Uterus (tissue), 2 donors: ENCODE results near the gene ERFL.

Experiments
- POLR2A ChIP-seq, 2 donors: fragments of 450-650 bp; IDR thresholded peaks; one replicate each; pipeline ENCODE4 v1.6.1; 2016; ENCODE audit warnings: antibody characterized with exemption in 2 of 2, mild to moderate bottlenecking in 1 of 2, moderate library complexity in 1 of 2
- TF ChIP-seq, protein P1 (sequence below), 4 experiments: fragments of 200-600 bp in 2 of 4; fragments of 450-650 bp in 2 of 4; sonication (generic) in 2 of 4; IDR thresholded peaks; one replicate each; pipeline ENCODE4 v1.5.1; 2016 to 2019; ENCODE audit warnings: antibody characterized with exemption in 4 of 4, mild to moderate bottlenecking in 2 of 4, moderate library complexity in 1 of 4

DNA sequence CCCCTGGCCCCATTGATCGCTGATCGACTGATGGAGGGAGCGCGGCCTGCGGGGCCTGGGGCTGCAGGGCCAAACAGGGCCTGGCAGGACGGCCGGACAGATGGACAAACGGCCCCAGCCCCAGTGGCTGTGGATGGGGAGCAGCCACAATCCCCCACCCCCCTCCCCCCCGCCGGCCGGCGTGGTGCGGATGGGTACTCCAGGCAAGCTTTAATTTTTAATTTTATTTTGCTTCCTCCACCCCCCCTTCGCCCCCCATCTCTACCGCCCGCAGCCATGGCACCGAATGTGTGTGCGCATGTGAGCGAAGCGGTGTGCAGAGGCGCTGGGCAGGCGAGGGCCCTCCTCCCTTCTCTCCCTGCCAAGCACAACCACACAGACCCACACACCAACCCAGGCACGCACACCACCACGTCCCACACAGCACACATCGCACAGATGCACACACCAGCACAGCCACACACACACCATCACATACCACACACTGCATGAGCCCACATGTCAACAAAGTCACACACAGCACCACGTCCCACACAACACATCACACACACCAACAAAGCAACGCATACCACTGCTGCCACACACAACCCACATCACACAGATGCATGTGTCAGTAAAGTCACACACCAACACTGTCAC is 12.4 kb downstream of the ERFL start:
- TF ChIP-seq, protein P1, sequence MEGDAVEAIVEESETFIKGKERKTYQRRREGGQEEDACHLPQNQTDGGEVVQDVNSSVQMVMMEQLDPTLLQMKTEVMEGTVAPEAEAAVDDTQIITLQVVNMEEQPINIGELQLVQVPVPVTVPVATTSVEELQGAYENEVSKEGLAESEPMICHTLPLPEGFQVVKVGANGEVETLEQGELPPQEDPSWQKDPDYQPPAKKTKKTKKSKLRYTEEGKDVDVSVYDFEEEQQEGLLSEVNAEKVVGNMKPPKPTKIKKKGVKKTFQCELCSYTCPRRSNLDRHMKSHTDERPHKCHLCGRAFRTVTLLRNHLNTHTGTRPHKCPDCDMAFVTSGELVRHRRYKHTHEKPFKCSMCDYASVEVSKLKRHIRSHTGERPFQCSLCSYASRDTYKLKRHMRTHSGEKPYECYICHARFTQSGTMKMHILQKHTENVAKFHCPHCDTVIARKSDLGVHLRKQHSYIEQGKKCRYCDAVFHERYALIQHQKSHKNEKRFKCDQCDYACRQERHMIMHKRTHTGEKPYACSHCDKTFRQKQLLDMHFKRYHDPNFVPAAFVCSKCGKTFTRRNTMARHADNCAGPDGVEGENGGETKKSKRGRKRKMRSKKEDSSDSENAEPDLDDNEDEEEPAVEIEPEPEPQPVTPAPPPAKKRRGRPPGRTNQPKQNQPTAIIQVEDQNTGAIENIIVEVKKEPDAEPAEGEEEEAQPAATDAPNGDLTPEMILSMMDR (IDR thresholded peaks at IDR 0.05) = no peak
- TF ChIP-seq POLR2A (IDR thresholded peaks at IDR 0.05) = no peak
